Osteocyte (in vitro differentiated cells): ENCODE data around the gene OOSP4A. TPM values are rescaled to one million over a fixed set of nuclear protein-coding genes. Genes with fewer than 3 reads are reported as not detected.

Source experiments
- DNase-seq: peaks from one replicate; pipeline ENCODE4 v3.0.0; 2021; ENCODE audit warnings: mixed read lengths; ENCODE audit not compliant: unreplicated experiment; ENCODE audit errors: extremely low spot score
- H3K27ac Mint-ChIP-seq: one replicate; pipeline ENCODE4 v1.8.0; 2021; ENCODE audit warnings: mild to moderate bottlenecking, mixed read lengths; ENCODE audit not compliant: unreplicated experiment
- H3K27me3 Mint-ChIP-seq: one replicate; pipeline ENCODE4 v1.8.0; 2021; ENCODE audit warnings: mixed read lengths; ENCODE audit not compliant: unreplicated experiment
- H3K36me3 Mint-ChIP-seq: one replicate; pipeline ENCODE4 v1.8.0; 2021; ENCODE audit warnings: mixed read lengths; ENCODE audit not compliant: unreplicated experiment
- H3K4me1 Mint-ChIP-seq: one replicate; pipeline ENCODE4 v1.8.0; 2021; ENCODE audit warnings: mixed read lengths; ENCODE audit not compliant: unreplicated experiment
- H3K4me3 Mint-ChIP-seq: one replicate; pipeline ENCODE4 v1.8.0; 2021; ENCODE audit warnings: mild to moderate bottlenecking, moderate library complexity, mixed read lengths; ENCODE audit not compliant: unreplicated experiment
- H3K9me3 Mint-ChIP-seq: one replicate; pipeline ENCODE4 v1.8.0; 2021; ENCODE audit warnings: mixed read lengths; ENCODE audit not compliant: unreplicated experiment
- total RNA-seq: library from RNA; stranded (reverse); gene quantifications from 2 replicates; pipeline ENCODE4 v1.2.1, GENCODE V29; 2021
- TF ChIP-seq, protein P1 (sequence below): fragments of 200-600 bp; sonication (generic); IDR thresholded peaks from 2 replicates; pipeline ENCODE4 v1.5.0; 2021; ENCODE audit warnings: antibody characterized with exemption, mild to moderate bottlenecking, moderate library complexity

The OOSP4A gene
- total RNA-seq, 1 donor from 2014 or later, result not detected

DNA sequence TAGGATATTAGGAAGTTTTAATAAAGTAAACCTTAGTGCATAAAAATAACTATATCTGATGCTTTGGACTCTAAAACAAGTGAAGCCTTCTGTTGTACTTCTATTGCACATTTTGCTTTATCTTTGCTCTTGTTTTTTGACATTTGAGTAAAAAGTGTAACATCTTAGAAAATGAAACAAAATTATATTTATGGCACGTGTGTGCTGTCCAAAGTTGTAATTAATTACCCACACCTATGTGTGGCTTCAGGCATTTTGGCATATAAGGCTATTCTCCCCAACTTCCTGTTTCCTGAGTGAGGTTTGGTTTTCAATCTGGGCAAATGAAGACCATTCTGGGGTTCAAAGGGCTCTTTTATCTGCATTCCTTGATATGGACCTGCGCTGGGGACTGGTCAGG is 25.7 kb upstream of the OOSP4A start, which contains the start of gene OOSP1:
TSS of gene OOSP1 (plus strand) at position 301 of the 400 bp plus-strand sequence. CDS start at position 324, 23 bp downstream.
- H3K27me3 Mint-ChIP-seq, result no peaks in the 10 kb centered on the region
- H3K9me3 Mint-ChIP-seq, result no peaks in the 10 kb centered on the region
- H3K36me3 Mint-ChIP-seq, result no peaks in the 10 kb centered on the region
- no peak within 1 kb of the TSS for H3K27ac Mint-ChIP-seq
- H3K4me1 Mint-ChIP-seq, result no peaks in the 10 kb centered on the region
- TF ChIP-seq, protein P1, sequence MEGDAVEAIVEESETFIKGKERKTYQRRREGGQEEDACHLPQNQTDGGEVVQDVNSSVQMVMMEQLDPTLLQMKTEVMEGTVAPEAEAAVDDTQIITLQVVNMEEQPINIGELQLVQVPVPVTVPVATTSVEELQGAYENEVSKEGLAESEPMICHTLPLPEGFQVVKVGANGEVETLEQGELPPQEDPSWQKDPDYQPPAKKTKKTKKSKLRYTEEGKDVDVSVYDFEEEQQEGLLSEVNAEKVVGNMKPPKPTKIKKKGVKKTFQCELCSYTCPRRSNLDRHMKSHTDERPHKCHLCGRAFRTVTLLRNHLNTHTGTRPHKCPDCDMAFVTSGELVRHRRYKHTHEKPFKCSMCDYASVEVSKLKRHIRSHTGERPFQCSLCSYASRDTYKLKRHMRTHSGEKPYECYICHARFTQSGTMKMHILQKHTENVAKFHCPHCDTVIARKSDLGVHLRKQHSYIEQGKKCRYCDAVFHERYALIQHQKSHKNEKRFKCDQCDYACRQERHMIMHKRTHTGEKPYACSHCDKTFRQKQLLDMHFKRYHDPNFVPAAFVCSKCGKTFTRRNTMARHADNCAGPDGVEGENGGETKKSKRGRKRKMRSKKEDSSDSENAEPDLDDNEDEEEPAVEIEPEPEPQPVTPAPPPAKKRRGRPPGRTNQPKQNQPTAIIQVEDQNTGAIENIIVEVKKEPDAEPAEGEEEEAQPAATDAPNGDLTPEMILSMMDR, result no peak
- DNase-seq, result no peak
- no peak within 1 kb of the TSS for H3K4me3 Mint-ChIP-seq

DNA sequence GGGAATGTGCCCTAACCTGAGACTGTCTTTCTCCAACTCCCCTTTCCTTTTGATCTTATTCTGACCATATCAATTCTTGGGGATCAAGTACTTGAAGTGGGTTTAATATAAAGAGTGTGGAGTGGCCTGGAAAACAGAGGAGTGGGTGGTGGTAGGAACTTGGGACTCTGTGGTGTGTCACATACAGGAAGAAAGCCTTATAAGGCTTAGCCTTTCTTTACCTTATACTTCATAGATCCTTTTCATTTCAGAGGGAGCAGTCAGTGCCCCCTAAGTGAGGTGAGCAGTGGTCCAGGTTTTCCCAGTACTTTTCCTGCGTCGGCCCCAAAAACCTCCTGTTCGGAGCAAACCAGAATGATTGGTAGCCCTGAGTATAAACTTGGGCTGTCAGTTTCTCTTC is 25.1 kb upstream of the OOSP4A start:
- TF ChIP-seq, protein P1, result no peak
- Mint-ChIP-seq H3K9me3 (no peaks in the 10 kb centered on the region), H3K36me3 (no peaks in the 10 kb centered on the region), H3K4me3 (no peak overlapping the region), H3K27ac (no peak overlapping the region), H3K27me3 (no peaks in the 10 kb centered on the region), H3K4me1 (no peaks in the 10 kb centered on the region)
- no peak for DNase-seq

DNA sequence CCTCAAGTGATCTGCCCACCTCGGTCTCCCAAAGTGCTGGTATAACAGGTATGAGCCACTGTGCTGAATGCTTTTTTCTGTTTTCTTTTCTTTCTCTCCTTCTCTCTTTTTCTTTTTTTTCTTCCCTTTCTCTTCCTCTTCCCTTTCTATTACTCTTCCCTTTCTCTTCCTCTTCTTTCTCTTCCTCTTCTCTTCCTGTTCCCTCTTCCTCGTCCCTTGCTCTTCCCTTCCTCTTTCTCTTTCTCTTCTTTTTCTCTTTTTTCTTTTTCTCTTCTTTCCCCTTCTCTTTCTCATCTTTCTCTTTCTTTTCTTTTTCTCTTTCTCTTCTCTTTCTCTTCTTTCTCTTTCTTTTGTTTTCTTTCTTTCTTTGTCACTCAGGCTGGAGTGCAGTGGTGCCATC is 24.4 kb upstream of the OOSP4A start:
- Mint-ChIP-seq H3K4me1 (no peaks in the 10 kb centered on the region), H3K4me3 (no peak overlapping the region), H3K27me3 (no peaks in the 10 kb centered on the region), H3K36me3 (no peaks in the 10 kb centered on the region), H3K27ac (no peak overlapping the region), H3K9me3 (no peaks in the 10 kb centered on the region)
- TF ChIP-seq, protein P1, result no peak
- no peak for DNase-seq

DNA sequence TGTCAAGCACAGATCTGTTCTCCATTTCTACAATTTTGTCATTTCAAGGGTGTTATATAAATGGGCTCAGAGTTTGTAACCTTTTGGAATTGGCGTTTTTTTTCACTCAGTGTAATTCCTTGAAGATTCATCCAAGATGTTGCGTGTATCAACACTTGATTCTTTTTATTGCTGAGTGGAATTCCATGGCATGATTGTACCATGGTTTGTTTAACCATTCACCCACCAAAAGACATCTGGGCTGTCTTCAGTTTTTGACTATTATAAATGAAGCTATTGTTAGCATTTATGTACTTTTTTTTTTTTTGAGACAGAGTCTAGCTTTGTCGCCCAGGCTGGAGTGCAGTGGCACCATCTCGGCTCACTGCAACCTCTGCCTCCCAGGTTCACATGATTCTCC is 22.7 kb upstream of the OOSP4A start:
- no peaks in the 10 kb centered on the region for H3K27me3 Mint-ChIP-seq
- H3K27ac Mint-ChIP-seq, result no peak overlapping the region
- DNase-seq, result no peak
- no peaks in the 10 kb centered on the region for H3K9me3 Mint-ChIP-seq
- no peaks in the 10 kb centered on the region for H3K4me1 Mint-ChIP-seq
- TF ChIP-seq, protein P1, result no peak
- H3K4me3 Mint-ChIP-seq, result no peak overlapping the region
- no peaks in the 10 kb centered on the region for H3K36me3 Mint-ChIP-seq

DNA sequence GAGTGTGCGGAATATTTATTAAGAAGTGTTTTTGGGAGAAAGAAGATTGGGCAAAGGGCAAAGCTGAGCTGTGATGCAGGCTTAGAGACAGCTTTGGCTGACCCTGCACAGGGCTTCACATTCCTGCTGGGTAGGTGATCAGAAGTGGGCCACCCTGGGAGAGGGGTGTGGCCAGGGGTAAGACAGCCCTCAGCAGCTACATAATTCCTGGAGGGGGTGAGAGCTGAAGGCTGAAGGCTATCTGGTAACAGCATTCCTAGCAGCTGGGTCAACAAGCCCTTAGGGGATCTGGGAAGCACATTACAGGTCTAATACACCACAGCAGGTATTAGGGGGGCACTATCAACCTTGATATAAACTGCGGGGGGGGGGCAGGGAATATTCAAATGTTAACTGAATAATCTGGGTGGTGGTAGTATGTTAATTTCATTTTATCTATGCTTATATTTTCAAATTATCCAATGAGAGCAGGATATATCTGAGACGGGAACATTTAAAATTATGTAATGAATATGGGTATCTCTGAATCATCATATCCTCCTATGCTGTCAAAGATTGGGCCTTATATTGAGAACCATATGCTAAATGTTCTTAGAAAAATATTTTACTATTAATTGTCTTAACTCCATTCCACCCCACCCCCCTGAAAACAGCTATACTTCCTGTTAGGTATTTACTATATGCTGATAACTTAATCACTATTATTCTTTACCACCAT is 19.7 kb upstream of the OOSP4A start:
- TF ChIP-seq, protein P1, result no peak
- Mint-ChIP-seq H3K27me3 (no peaks in the 10 kb centered on the region), H3K36me3 (no peaks in the 10 kb centered on the region), H3K27ac (no peak overlapping the region), H3K4me3 (no peak overlapping the region), H3K4me1 (no peaks in the 10 kb centered on the region), H3K9me3 (no peaks in the 10 kb centered on the region)
- no peak for DNase-seq
